Erythroblast (primary cell): ENCODE measurements around the gene CDK14.

Experiments
- GATA1 ChIP-seq: IDR thresholded peaks from 2 replicates; pipeline ENCODE4 v1.6.1; 2011; ENCODE audit warnings: low read depth, mild to moderate bottlenecking, control low read depth, low read length, moderate library complexity
- POLR2A ChIP-seq: IDR thresholded peaks from 2 replicates; pipeline ENCODE4 v1.6.1; 2011; ENCODE audit warnings: mild to moderate bottlenecking, low read length

DNA sequence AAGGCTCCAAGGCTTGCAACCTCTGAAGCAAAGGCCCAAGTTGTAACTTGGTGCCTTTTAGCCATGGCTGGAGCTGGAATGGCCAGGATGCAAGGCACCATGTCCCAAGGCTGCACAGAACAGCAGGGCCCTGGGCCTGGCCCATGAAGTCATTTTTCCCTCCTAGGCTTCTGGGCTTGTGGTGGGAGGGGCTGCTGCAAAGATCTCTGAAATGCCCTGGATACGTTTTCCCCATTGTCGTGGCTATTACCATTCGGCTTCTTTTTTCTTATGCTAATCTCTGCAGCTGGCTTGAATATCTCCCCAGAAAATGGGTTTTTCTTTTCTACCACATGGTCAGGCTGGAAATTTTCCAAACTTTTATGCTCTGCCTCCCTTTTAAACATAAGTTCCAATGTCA lies 234.2 kb downstream of the CDK14 start:
- TF ChIP-seq POLR2A (no peak), GATA1 (no peak)
